NT2/D1 (cell line): ENCODE results near the gene CDC25B.
A peak's percentile ranks its signal among the peaks of the same experiment; 100 is the strongest.

Experiments
- DNase-seq: peaks from one replicate; pipeline ENCODE4 v3.0.0-alpha.2; 2011; ENCODE audit warnings: low read depth, low spot score
- H3K27me3 ChIP-seq: 2 replicates; pipeline ENCODE4 v1.6.0; 2011; ENCODE audit warnings: mild to moderate bottlenecking; ENCODE audit not compliant: insufficient read length, insufficient read depth
- H3K36me3 ChIP-seq: 2 replicates; pipeline ENCODE4 v1.6.1; 2011; ENCODE audit warnings: mild to moderate bottlenecking, low read length, mixed read lengths; ENCODE audit not compliant: insufficient read depth, insufficient read length
- H3K4me1 ChIP-seq: 2 replicates; pipeline ENCODE4 v1.5.1; 2011; ENCODE audit not compliant: insufficient read depth, insufficient read length
- H3K4me3 ChIP-seq: 2 replicates; pipeline ENCODE4 v1.5.1; 2011; ENCODE audit warnings: low read depth; ENCODE audit not compliant: insufficient read length
- H3K9ac ChIP-seq: 2 replicates; pipeline ENCODE4 v1.6.0; 2011; ENCODE audit warnings: low read depth; ENCODE audit not compliant: insufficient read length
- H3K9me3 ChIP-seq: 2 replicates; pipeline ENCODE4 v1.5.1; 2011; ENCODE audit warnings: mild to moderate bottlenecking, low read length; ENCODE audit not compliant: insufficient read depth
- SUZ12 ChIP-seq: IDR thresholded peaks from 2 replicates; pipeline ENCODE4 v1.6.1; 2011; ENCODE audit not compliant: insufficient read length, insufficient read depth; ENCODE audit errors: extremely low read depth
- YY1 ChIP-seq: IDR thresholded peaks from 2 replicates; pipeline ENCODE4 v1.6.1; 2011; ENCODE audit not compliant: insufficient read length, insufficient read depth
- ZNF274 ChIP-seq: IDR thresholded peaks from 2 replicates; pipeline ENCODE4 v1.6.1; 2011; ENCODE audit warnings: mild to moderate bottlenecking, low read depth, low read length

The CDC25B gene

GRCh38 chr20:3757268-3757667, 38.8 kb upstream of the CDC25B start:
- no peaks in the 10 kb centered on the region for H3K27me3 ChIP-seq

GRCh38 chr20:3758566-3758965, 37.5 kb upstream of the CDC25B start:
- Histone ChIP-seq H3K27me3 (no peaks in the 10 kb centered on the region), H3K36me3 (peaks cover 51% of the 10 kb centered on the region), H3K9ac (no peak overlapping the region), H3K9me3 (no peaks in the 10 kb centered on the region), H3K4me1 (peaks cover 13% of the 10 kb centered on the region), H3K4me3 (no peak overlapping the region)
- TF ChIP-seq YY1 (no peak), SUZ12 (no peak), ZNF274 (no peak)
- no peak for DNase-seq

More at GRCh38 chr20:3757268-3757667, 38.8 kb upstream of the CDC25B start:
- TF ChIP-seq SUZ12 (no peak), ZNF274 (no peak), YY1 (no peak)
- no peaks in the 10 kb centered on the region for H3K9me3 ChIP-seq
- no peak overlapping the region for H3K4me3 ChIP-seq
- no peak for DNase-seq
- H3K9ac ChIP-seq = no peak overlapping the region
- H3K4me1 ChIP-seq = peaks cover 18% of the 10 kb centered on the region
- H3K36me3 ChIP-seq = peaks cover 51% of the 10 kb centered on the region

GRCh38 chr20:3759316-3759823, 36.7 kb upstream of the CDC25B start:
- Histone ChIP-seq H3K36me3 (peaks cover 51% of the 10 kb centered on the region), H3K4me3 (no peak overlapping the region), H3K9me3 (no peaks in the 10 kb centered on the region), H3K4me1 (peaks cover 17% of the 10 kb centered on the region), H3K9ac (no peak overlapping the region), H3K27me3 (no peaks in the 10 kb centered on the region)
- no peak for TF ChIP-seq SUZ12
- no peak for TF ChIP-seq YY1
- no peak for TF ChIP-seq ZNF274
- DNase-seq = no peak

- Histone ChIP-seq H3K9me3 (no peaks in the 10 kb centered on the region), H3K27me3 (no peaks in the 10 kb centered on the region), H3K36me3 (peaks cover 49% of the 10 kb centered on the region), H3K9ac (peak overlapping the region; percentile 32), H3K4me3 (no peak overlapping the region), H3K4me1 (peaks cover 17% of the 10 kb centered on the region)
- DNase-seq = no peak
- no peak for TF ChIP-seq YY1
Observed at GRCh38 chr20:3759884-3760283, 36.2 kb upstream of the CDC25B start.

- H3K9ac ChIP-seq = no peak overlapping the region
- TF ChIP-seq SUZ12 = no peak
- TF ChIP-seq ZNF274 = no peak
- TF ChIP-seq YY1 = no peak
- H3K9me3 ChIP-seq = no peaks in the 10 kb centered on the region
- DNase-seq = no peak
- peaks cover 43% of the 10 kb centered on the region for H3K36me3 ChIP-seq
- H3K4me3 ChIP-seq = no peak overlapping the region
- no peaks in the 10 kb centered on the region for H3K27me3 ChIP-seq
- H3K4me1 ChIP-seq = peaks cover 17% of the 10 kb centered on the region
Observed at GRCh38 chr20:3760655-3761348, 35.3 kb upstream of the CDC25B start.

GRCh38 chr20:3763671-3764601, 32.2 kb upstream of the CDC25B start:
- no peaks in the 10 kb centered on the region for H3K27me3 ChIP-seq
- H3K36me3 ChIP-seq = peaks cover 34% of the 10 kb centered on the region
- no peak overlapping the region for H3K4me3 ChIP-seq
- H3K4me1 ChIP-seq = peaks cover 19% of the 10 kb centered on the region
- TF ChIP-seq YY1 (no peak), ZNF274 (no peak), SUZ12 (no peak)
- no peaks in the 10 kb centered on the region for H3K9me3 ChIP-seq
- H3K9ac ChIP-seq = no peak overlapping the region
- no peak for DNase-seq

GRCh38 chr20:3764659-3765058, 31.5 kb upstream of the CDC25B start:
- Histone ChIP-seq H3K4me1 (peaks cover 15% of the 10 kb centered on the region), H3K27me3 (no peaks in the 10 kb centered on the region), H3K4me3 (no peak overlapping the region), H3K9ac (no peak overlapping the region), H3K9me3 (no peaks in the 10 kb centered on the region), H3K36me3 (peaks cover 27% of the 10 kb centered on the region)
- no peak for TF ChIP-seq YY1
- no peak for TF ChIP-seq SUZ12
- TF ChIP-seq ZNF274 = no peak
- no peak for DNase-seq
